Ramos (cell line): Measurements from ENCODE around the gene LDHAL6B.

ENCODE experiments used
- in situ Hi-C: fragments of 300-500 bp; cut with MboI; formaldehyde crosslinking; loops from one replicate; pipeline ENCODE4 v1.14.3; 2022; ENCODE audit warnings: low sequenced_read_pairs; ENCODE audit not compliant: unreplicated experiment

Gene LDHAL6B

DNA sequence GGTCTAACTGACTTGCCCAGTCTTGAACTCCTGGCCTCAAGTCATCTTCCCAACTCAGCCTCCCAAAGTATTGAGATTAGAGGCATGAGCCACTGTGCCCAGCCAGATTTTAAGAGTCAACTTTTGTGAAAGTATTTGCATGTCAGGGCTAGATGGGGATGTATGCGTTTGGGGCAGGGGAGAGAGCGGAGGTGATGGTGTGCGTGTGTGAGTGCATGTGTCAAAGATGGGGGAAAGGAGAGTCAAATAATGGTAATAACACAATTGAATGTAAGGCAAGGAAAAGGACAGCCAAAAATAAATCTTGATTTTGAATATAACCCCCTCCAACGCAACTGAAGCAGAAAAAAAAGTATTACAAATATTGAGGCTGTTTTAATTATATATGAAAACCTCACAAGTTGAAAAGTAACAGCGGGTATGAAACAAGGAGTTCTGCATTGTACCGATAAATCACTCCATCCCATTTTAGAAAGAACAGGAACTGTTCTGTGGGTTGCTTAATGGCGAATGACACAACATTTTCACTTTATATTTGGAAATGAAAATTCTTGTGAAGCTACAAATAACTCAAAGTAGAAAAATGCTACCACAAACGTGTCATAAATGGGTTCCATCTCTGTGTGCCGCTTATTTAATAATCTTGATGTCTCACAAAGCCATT, 29.9 kb upstream of the LDHAL6B start:
- in situ Hi-C loops: no loop called here

DNA sequence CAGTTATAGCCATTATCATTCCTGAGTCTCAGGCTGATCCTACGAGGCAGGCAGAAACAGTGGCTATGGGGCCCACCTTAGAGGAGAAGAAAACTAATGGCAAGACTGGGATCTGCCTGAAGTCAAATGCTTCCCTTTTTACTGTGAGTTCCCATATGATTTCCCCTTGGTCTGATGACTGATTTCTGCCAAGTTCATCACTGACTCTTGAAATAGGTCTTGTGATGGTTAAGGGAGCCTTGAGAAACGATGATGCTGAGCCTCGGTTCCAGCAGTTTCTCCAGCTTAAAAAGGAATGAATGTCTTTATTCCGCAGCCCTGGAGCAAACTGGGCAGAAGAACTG, 29.4 kb upstream of the LDHAL6B start:
- in situ Hi-C loops: no loop called here

DNA sequence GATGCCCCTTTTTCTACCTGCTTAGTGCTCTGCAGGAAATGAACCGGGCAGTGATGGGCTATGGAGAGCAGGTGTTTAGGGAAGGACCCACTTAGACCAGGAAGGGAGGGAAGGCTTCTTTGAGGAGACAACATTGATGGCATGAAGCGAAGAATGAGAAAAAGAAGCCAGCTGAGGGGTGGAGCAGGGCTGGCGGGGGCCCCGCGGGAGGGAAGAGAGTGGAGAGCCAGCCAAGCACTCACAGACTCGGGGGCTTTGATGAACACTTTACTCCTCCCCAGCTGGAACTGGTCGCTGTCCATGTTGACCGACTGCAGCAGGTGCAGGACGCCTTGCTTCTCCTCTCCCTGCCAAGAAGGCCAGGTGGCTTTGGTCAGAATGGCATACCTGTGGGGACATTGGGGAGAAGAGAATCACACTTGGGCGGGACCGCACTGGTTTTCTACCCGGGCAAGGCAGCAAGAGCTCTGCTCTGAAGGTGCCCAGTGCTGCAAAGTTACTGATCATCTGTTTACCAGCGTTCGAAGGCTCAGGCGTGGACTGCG, 28.4 kb upstream of the LDHAL6B start:
- in situ Hi-C loops: no loop called here

DNA sequence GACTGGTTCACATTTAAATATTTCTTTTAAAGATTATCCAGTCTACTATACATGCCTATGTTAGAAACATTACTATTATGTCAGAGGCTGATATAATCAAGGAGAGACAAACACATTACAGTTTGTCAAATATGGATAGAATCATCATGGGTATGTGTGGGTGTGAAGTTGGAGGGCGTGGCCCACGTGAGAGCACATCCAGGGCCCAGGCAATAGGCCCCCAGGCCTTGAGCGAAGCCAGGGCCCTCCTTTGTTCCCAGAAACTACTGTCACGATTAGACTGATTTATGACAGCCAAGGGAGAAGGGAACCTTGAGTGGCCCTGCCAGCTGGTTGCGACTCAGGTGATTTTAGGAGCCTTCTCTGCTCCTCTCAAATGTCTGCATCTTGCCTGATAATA, 26.9 kb upstream of the LDHAL6B start:
- in situ Hi-C loops: no loop called here

DNA sequence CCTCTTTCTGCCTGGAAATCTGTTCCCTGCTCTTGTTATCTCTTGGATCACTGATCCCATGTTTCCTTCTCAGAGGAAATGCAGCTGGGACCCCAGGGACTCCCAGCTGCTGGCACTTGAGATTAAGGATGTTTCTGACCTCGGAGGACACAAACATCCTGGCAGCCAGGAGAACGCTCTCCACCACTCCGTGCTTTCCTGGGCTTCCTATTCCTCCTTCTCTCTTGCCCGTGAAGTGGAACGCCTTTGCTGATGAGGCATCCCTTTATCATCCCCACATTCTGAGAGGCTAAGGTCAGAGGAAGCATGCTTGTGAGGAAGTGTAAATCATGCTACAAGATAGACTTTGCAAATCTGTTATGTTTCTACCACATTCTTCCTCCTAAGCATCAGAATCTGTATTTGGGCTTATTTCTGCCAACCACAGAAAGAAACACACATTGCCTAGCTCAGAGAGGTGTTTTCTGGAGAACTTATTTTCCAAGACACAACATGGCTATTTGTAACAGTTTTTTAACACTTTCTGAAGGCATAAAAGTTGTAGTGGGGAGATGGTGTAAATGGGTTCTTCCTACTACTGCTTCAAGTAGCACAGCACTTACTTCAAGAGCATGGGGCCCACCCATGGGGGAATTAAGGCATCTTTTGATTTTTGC, 25.6 kb upstream of the LDHAL6B start:
- in situ Hi-C loops: no loop called here

DNA sequence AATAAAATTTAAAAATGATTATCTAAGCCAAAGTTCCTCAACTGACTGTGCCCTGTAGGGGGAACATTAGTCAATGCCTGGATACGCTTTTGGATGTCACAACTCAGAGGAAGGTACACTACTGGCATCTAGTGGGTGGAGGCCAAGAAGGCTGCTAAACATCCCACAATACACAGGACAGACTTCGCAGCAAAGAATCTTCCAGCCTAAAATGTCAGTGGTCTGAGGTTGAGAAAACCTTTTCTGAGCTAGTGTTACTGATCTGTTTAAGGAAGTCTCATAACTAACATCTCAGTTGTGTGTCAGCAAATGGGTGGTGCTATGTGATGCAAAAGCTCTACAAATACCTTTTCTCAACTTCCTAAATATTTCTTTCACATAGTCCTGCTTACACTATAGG, 20.9 kb upstream of the LDHAL6B start:
- in situ Hi-C loops: no loop called here

DNA sequence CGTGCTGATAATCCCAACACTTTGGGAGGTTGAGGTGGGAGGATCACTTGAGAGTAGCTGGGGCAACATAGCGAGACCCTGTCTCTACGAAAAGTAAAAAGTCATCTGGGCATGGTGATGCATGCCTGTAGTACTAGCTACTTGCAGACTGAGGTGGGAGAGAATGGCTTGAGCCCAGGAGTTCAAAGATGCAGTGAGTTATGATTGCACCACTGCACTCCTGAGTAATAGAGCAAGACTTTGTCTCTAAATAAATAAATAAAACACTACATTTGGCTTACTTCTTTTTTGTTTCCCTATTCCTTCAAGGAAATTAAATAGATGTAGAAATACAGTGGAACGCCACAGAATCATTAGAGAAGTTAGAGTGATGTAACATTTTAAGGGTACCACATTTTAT, 20.1 kb upstream of the LDHAL6B start:
- in situ Hi-C loops: no loop called here

DNA sequence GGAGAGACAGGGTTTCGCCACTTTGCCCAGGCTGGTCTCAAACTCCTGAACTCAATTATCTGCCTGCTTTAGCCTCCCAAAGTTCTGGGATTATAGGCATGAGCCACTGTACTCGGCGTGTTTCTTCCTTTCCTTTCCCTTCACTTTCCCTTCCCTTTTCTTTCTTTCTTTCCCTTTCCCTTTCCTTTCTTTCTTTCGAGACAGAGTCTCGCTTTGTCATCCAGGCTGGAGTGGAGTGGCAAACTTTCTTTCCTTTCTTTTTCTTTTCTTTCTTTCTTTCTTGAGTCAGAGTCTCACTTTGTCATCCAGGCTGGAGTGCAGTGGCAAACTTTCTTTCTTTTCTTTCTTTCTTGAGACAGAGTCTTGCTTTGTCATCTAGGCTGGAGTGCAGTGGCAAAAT, 17.4 kb upstream of the LDHAL6B start:
- in situ Hi-C loops: no loop called here

DNA sequence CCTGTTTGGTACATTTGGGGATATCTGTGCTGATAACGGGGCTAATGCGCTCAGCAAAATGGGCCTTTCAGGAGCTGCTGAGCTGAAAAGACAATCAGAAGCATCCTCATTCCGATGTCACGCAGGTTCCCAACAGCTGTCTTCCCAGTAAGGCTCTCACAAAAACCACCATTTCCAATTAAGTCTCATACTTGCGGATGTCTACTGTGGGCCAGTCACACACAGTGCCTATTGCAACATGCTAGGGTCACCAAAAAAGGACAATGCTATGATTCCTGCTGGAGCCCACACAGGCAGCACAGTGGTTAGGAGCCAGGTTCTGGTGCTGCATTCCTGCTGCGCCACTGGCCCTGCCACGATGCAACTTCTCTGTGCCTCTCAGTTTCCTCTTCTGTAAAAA, 16.4 kb upstream of the LDHAL6B start:
- in situ Hi-C loops: no loop called here

DNA sequence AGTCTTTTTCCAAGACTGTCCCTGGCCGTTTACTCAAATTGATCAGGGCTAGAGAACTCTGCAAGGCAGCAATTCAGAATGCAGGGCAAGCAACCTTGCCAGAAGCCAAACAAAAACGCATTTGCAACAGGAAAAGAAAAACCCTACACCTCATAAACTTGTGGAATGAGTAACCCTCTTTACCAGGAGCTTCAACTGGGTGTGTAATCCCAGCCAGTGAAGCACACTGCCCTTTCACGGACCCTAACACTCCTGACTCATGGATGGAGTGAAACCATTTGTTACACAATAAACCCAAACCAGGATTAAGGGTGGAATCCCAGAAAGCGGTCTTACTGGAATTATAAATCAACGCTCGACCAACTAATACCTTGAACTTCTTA, 14.8 kb upstream of the LDHAL6B start:
- in situ Hi-C loops: no loop called here

DNA sequence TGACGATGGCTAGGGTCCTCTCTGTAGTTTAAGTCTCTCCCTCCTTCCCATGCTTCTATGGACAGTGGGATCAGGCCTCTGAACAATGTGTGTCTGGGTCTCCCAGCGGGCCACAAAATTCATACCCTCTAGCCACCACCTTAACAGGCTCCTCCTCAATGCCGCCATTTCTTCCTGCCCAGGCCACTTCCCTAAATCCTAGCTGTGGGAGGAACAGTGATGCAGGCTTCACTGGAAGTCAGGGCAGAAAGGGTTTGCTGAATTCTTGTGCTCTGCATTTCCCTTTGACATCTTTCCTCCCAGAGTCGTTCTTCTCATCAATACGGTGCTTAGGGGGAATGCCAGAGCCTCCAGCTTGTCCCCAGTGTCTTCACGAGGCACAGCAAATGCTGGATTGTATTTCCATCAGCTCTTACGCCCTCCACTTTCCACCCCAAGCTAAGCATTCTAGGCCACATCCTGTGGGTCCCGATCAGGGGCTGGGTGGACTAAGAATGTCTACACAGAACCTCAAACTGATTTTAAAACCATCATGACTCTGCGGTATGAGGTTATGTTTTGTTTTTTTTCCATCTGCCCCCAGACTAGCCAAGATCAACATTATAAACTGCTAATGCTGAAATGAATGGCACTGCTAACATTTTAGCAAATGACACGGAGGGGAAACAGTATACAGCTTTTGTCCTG, 11.9 kb upstream of the LDHAL6B start:
- in situ Hi-C loops: no loop called here

DNA sequence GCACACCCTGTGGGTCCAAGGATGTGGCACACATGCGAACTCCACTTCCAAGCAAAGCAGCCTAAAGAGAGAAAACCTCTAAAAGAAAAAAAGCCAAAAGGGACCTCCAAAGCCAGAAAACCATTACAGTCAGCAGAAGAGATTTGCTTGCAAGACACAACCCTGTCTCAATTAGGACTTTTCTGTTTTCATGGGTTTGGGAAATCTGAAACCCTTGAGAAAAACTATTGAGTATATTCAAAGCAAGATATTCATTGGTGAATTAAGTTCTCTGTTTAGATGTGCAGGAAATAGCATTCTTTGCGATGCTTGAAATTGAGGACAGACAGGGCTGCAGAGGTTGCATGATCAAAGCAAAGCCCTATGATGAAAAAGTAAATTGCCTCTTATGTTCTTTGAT, 10.2 kb upstream of the LDHAL6B start:
- in situ Hi-C loops: no loop called here

DNA sequence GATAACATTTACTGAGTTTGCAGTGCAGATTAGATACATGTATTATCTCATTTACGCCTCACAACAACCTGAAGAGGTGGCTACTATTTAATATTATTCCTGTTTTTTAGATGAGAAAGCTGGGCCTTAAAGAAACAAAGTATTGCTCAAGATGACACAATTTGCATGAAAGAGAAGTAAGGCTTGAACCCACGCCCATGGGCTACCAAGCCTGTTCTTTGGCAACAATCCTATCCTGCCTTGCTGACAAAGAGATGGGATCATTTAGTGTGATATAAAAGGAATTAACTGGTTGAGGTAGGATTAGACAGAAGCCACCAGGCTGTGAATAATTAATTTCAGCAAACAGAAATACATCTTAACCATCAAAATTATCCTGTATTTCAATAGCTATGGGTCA, 9.2 kb upstream of the LDHAL6B start:
- in situ Hi-C loops: no loop called here

DNA sequence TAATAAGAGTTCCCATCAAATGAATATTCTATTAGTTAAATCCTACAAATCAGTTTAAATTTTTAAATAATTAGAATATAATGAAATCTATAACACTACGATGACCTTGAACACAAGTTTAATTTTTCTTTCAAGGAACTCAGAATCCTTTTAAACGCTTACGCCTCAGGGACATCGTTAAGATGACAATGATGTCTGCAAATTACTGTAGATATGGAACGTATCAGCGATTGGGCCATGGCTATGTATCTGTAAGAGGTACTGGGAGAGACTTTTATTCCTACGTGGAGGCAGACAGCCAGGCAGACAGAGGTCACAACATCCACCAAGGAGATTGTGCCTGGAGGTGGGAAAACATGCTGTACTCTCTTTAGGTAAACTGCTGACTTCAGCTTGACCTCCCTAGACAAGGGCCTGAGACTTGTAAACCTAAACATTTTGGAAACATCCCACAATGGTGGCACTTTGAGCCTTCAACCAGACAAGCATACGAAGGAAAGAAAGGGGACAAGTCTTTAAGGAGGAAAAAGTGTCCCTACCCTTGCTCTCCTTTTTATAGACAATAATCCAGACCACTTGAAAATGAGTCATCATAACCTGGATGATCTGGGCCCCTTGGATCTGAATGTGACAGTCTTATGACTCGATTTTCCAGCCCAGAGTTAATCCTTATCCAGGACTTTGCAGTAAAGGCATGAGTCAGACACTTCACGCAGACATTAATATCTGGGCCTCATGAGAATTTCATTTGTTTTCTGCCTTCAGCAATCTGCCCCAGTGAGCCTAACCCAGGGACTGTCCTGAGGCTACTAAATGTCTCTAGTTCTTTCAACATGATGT, 6.8 kb upstream of the LDHAL6B start:
- in situ Hi-C loops: no loop called here

DNA sequence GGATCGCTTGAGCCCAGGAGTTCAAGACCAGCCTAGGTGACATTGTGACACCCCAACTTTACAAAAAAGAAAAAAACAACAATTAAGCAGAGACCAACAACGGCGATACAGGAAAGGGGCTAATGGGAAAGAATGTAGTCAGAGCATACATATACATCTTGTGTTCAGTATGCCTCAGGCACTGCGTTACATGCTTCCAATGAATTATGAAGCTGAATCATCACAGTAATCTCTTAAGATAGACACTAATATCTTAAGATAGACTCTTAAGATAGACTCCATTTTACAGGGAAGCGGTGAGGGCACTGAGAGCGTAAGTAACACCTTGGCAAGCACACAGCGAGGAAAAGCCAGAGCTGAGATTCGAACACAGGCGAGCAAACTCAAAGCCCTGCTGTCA, 6.1 kb upstream of the LDHAL6B start:
- in situ Hi-C loops: no loop called here

DNA sequence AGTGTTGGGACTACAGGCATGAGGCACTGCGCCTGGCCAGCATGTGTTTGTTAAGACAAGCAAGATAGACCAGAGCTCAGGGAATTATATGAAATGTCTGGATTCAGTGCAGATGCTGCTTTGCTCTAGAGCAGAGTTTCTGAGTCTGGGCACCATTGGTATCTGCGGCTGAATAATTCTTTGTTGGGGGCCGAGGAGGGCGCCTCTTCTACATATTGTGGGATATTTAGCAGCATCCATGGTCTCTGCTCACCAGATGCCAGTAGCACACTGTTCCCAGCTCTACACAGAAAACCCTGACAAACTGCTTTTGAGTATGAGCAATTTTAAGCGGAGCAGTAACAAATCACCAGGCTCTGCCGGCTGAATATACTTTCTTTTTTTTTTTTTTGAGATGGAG, 3.6 kb upstream of the LDHAL6B start:
- in situ Hi-C loops: no loop called here

DNA sequence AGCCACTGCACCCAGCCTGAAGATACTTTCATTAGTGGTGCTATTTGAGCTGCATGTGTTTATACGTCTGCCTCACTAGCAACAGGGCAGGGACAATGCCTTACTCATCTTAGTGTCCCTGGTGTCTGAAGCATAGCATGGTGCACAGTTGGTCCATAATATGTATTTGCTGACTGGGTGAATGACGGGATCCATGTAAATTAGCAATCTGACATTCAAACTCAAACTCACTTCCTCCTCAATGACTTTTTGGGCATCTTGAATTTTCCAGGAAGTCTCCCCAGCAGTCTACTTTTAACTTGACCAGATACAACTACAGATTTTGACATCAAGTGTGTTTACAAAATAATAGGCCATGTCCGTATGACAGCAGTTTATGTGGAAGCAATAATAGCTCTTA, 3.0 kb upstream of the LDHAL6B start:
- in situ Hi-C loops: no loop called here

DNA sequence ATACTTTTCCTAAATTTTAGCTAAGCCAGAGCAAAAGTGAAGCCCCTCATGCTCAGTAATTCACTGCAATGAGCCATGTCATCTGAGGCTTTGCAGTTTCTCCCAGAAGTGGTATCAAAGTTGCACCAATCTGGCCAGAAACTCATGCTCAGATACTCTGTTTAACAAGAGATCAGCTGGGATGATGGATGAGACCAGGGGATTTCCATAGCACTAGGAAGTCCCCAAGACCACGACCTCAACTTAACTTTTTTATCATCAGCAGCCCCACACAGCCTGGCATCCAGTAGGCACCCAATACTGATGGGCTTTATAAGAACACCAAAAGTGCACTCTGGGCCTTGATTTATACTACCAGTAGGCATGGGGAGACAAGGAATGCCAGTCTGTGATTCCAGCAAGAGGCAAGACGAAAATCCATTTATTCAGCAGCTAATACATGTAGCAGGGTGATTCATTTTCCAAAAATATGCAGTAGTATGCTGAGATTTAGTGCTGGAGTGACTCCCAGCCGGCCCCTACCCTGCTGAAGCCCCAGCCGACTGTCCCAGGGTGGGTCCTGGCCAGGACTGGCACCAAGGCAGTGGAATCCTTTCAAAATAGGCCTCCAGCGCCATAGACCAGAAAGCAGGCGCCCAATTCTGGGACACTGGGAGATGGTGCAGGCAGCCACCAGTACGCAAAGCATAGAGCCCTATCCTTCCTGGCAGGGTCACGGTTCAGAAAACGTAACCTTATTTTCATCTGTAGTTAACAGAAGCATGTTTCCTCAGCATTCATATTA, 612 bp upstream of the LDHAL6B start:
- in situ Hi-C loops: no loop called here

DNA sequence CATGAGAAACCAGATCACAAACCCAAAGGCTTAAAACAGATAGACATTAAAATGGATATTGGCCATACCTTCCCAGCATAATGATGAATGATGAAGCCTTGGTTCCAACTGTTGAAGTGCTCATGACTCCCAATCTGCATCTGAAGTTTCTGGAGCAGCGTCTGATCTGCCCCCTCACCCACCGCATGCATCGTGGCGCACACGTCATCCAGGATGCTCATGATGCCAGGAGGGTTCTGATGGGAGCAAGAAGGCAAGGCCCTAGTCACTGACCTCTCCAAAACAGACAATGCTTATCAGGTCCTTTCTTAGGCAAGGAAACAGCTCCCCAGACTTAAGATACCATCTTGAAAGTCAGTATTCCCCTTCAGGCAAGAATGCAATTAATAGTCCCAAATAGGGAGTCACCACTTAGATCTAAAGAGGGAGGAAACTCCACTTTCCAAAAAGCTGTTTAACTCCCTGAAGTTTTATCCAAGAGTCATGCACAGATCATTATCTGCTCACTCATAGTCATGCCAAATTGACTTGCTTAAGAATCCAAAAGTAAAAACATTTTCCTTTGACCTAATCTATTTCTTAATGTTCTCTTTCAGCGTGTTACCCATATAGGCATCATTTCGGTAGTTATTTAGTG, 2.1 kb downstream of the LDHAL6B start:
- in situ Hi-C loops: no loop called here

DNA sequence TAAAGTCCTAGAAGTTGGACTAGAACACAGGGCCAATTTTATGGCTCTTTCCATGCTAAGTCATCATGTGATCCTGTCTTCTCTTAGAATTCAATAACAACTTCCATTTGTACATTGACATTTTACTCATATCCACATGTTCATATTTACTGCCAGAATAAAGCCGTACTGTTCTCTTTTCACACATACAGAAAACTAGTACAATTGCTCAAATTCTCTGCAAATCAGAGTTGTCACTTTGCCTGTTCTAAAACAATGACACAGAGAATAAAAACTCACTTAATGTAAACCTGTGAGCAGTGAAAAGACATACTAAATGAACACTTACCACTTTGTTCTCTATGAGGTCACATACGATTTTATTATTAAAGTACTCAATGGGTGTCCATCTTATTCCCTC, 3.5 kb downstream of the LDHAL6B start:
- in situ Hi-C loops: no loop called here
